CD4-positive, alpha-beta memory T cell (primary cell): ENCODE data around the gene SGTA. TPM values are rescaled to one million over a fixed set of nuclear protein-coding genes. Genes with fewer than 3 reads are reported as not detected.
"Not testable (repeated sequence)": the region's sequence is repeated elsewhere in the genome, so short reads cannot be mapped to it uniquely, and the experiment has no call there.

Experiments used
- CTCF ChIA-PET: fragments of 350-600 bp; sonication (Branson Sonifier 250); formaldehyde crosslinking; loops from one replicate; lab custom pipeline; 2021; ENCODE audit warnings: inconsistent platforms; ENCODE audit not compliant: partially characterized antibody; lab: Charles Lee
- POLR2A ChIA-PET: fragments of 350-600 bp; sonication (Branson Sonifier 250); formaldehyde crosslinking; loops from one replicate; lab custom pipeline; 2021; ENCODE audit not compliant: partially characterized antibody; lab: Charles Lee
- DNase-seq, 5 donors: peaks; one replicate each; pipeline versions ENCODE4 v3.0.0 to v3.0.0-alpha.2; 2020 to 2022; ENCODE audit warnings: mixed read lengths in 1 of 5
- H3K27ac ChIP-seq: one replicate; pipeline ENCODE4 v1.7.0; 2013; ENCODE audit warnings: low read depth, low read length
- H3K27me3 ChIP-seq: 2 replicates; pipeline ENCODE4 v1.7.0; 2013; ENCODE audit warnings: mild to moderate bottlenecking, low read length, moderate library complexity; ENCODE audit not compliant: insufficient read depth
- H3K36me3 ChIP-seq: 2 replicates; pipeline ENCODE4 v1.7.0; 2013; ENCODE audit warnings: mild to moderate bottlenecking, low read length, moderate library complexity; ENCODE audit not compliant: insufficient read depth
- H3K4me1 ChIP-seq: 2 replicates; pipeline ENCODE4 v1.7.0; 2013; ENCODE audit warnings: mild to moderate bottlenecking, low read length, moderate library complexity; ENCODE audit not compliant: insufficient read depth
- H3K4me3 ChIP-seq, 2 donors: one replicate each; pipeline ENCODE4 v1.7.0; 2013; ENCODE audit warnings: low read length in 2 of 2, mild to moderate bottlenecking in 1 of 2
- H3K9me3 ChIP-seq, 2 donors: one replicate each; pipeline ENCODE4 v1.7.0; 2013; ENCODE audit warnings: low read length in 2 of 2, control low read depth in 1 of 2; ENCODE audit not compliant: control insufficient read depth in 1 of 2
- H3K27ac Mint-ChIP-seq, 7 donors: one replicate each; pipeline ENCODE4 v1.8.0; 2020 to 2021; ENCODE audit warnings: mixed read lengths in 7 of 7, mild to moderate bottlenecking in 6 of 7, inconsistent platforms in 3 of 7, moderate library complexity in 3 of 7
- H3K27me3 Mint-ChIP-seq, 2 donors: one replicate each; pipeline ENCODE4 v1.8.0; 2020 to 2021; ENCODE audit warnings: mixed read lengths in 2 of 2
- H3K36me3 Mint-ChIP-seq, 2 donors: one replicate each; pipeline ENCODE4 v1.8.0; 2020 to 2021; ENCODE audit warnings: mixed read lengths in 2 of 2, inconsistent platforms in 1 of 2, mild to moderate bottlenecking in 1 of 2
- H3K4me1 Mint-ChIP-seq, 4 donors: one replicate each; pipeline ENCODE4 v1.8.0; 2020 to 2021; ENCODE audit warnings: mixed read lengths in 4 of 4, mild to moderate bottlenecking in 1 of 4
- H3K4me3 Mint-ChIP-seq, 8 donors: one replicate each; pipeline ENCODE4 v1.8.0; 2020 to 2021; ENCODE audit warnings: mixed read lengths in 8 of 8, mild to moderate bottlenecking in 7 of 8, moderate library complexity in 6 of 8, inconsistent platforms in 3 of 8
- H3K9me3 Mint-ChIP-seq, 8 donors: one replicate each; pipeline ENCODE4 v1.8.0; 2020 to 2021; ENCODE audit warnings: mixed read lengths in 8 of 8, mild to moderate bottlenecking in 5 of 8, inconsistent platforms in 3 of 8, moderate library complexity in 1 of 8
- intact Hi-C: fragments of 100-400 bp; cut with micrococcal nuclease; formaldehyde crosslinking; loops from one replicate; pipeline ENCODE4 v1.15.1; 2023
- polyA plus RNA-seq, 2 donors: library from polyadenylated mRNA; unstranded; fragments of 300-500 nt; fragmentation: Illumina TruSeq; gene quantifications; one replicate each; pipeline ENCODE4 v1.2.3, GENCODE V29; 2021
- total RNA-seq, 2 experiments: library from RNA; stranded (reverse); gene quantifications; one replicate each; pipeline ENCODE4 v1.2.3, GENCODE V29; 2021

The SGTA gene
- total and polyA plus RNA-seq, 4 experiments from 2014 or later: 27.7 to 37.8 (median 36.0) TPM

- no peak for DNase-seq
- Mint-ChIP-seq H3K9me3 (no peaks in the 10 kb centered on the region), H3K36me3 (peaks cover 20 to 26% of the 10 kb centered on the region in 2 donors), H3K4me1 (peaks cover 0 to 4% (median 0%) of the 10 kb centered on the region in 4 donors), H3K27ac (no peak overlapping the region), H3K27me3 (no peaks in the 10 kb centered on the region), H3K4me3 (no peak overlapping the region)
- CTCF ChIA-PET: no interaction called here
- no peak overlapping the region for H3K4me3 ChIP-seq
- H3K4me1 ChIP-seq: no peaks in the 10 kb centered on the region
- POLR2A ChIA-PET: no interaction called here
- H3K27me3 ChIP-seq: no peaks in the 10 kb centered on the region
- intact Hi-C loops: no loop called here
- H3K27ac ChIP-seq: no peak overlapping the region
- peaks cover 6% of the 10 kb centered on the region for H3K36me3 ChIP-seq
- no peaks in the 10 kb centered on the region for H3K9me3 ChIP-seq
These were observed 15.1 kb upstream of the SGTA start for GRCh38 chr19:2798158-2798685.

GRCh38 chr19:2797280-2797679 is 14.2 kb upstream of the SGTA start:
- intact Hi-C loops: no loop called here
- no peak overlapping the region for H3K4me3 Mint-ChIP-seq
- DNase-seq: no peak
- no peaks in the 10 kb centered on the region for H3K4me1 ChIP-seq
- ChIA-PET CTCF (interaction anchor here (0.5 kb wide), 1 partner anchor 76 kb away, joined by 4 read pairs; no protein-coding TSS in a partner anchor), POLR2A (no interaction called here)
- no peaks in the 10 kb centered on the region for H3K9me3 ChIP-seq
- H3K27ac ChIP-seq: no peak overlapping the region
- no peaks in the 10 kb centered on the region for H3K27me3 Mint-ChIP-seq
- no peaks in the 10 kb centered on the region for H3K27me3 ChIP-seq
- no peaks in the 10 kb centered on the region for H3K4me1 Mint-ChIP-seq
- H3K27ac Mint-ChIP-seq: no peak overlapping the region
- H3K9me3 Mint-ChIP-seq: no peaks in the 10 kb centered on the region
- H3K4me3 ChIP-seq: no peak overlapping the region
- H3K36me3 Mint-ChIP-seq: peaks cover 15 to 23% of the 10 kb centered on the region in 2 donors
- peaks cover 6% of the 10 kb centered on the region for H3K36me3 ChIP-seq

DNA sequence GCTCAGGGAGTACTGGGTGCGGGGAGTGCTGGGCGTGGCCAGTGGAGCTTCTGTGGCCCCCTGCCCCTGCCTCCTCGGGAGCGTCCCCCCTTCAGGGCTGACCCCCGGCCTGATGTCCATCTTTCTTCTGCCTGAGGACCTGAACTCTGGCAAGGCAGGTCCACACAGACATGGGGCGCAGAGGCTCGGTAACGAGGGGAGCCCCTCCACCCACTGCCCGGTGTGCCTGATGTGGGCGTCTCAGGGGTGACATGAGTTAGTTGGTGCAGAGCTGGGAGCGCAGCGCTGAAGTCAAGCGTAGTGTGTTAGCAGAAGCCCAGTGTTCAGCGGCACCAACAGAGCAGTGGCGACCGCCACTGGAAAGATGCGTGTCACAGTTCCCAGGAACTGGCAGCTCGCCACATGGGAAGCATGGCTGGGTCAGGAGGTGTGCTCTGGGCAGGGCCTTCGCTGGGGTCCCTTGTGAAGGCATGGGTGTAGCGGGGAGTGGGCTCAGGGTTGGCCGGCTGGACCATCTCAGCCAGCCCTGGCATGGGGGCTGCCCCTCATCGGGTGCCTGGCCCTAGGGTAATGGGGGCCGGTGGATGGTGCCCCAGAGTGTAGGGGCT is 13.7 kb upstream of the SGTA start:
- H3K36me3 Mint-ChIP-seq: peaks cover 12 to 21% of the 10 kb centered on the region in 2 donors

GRCh38 chr19:2795827-2796658 is 13.0 kb upstream of the SGTA start:
- Histone ChIP-seq H3K4me3 (no peak overlapping the region), H3K4me1 (no peaks in the 10 kb centered on the region), H3K27ac (no peak overlapping the region), H3K27me3 (no peaks in the 10 kb centered on the region), H3K9me3 (no peaks in the 10 kb centered on the region), H3K36me3 (peaks cover 3% of the 10 kb centered on the region)
- Mint-ChIP-seq H3K36me3 (peaks cover 11 to 21% of the 10 kb centered on the region in 2 donors), H3K27ac (no peak overlapping the region), H3K4me3 (peak overlapping the region in 1 of 8 donors; percentile 20), H3K9me3 (no peaks in the 10 kb centered on the region), H3K27me3 (no peaks in the 10 kb centered on the region), H3K4me1 (no peaks in the 10 kb centered on the region)
- intact Hi-C loops: no loop called here
- no peak for DNase-seq
- ChIA-PET CTCF (no interaction called here), POLR2A (no interaction called here)

More for the DNA sequence above, 13.7 kb upstream of the SGTA start:
- intact Hi-C loops: no loop called here
- Mint-ChIP-seq H3K27ac (no peak overlapping the region), H3K27me3 (no peaks in the 10 kb centered on the region), H3K4me3 (no peak overlapping the region), H3K9me3 (no peaks in the 10 kb centered on the region), H3K4me1 (no peaks in the 10 kb centered on the region)
- H3K9me3 ChIP-seq: no peaks in the 10 kb centered on the region
- H3K27ac ChIP-seq: no peak overlapping the region
- H3K36me3 ChIP-seq: peaks cover 4% of the 10 kb centered on the region
- H3K4me3 ChIP-seq: no peak overlapping the region
- no peaks in the 10 kb centered on the region for H3K27me3 ChIP-seq
- H3K4me1 ChIP-seq: no peaks in the 10 kb centered on the region
- DNase-seq: no peak
- ChIA-PET CTCF (no interaction called here), POLR2A (no interaction called here)

GRCh38 chr19:2793577-2793976 is 10.5 kb upstream of the SGTA start:
- Histone ChIP-seq H3K9me3 (no peaks in the 10 kb centered on the region), H3K27me3 (no peaks in the 10 kb centered on the region), H3K27ac (no peak overlapping the region), H3K4me1 (no peaks in the 10 kb centered on the region), H3K36me3 (peaks cover 3% of the 10 kb centered on the region), H3K4me3 (no peak overlapping the region)
- peaks cover 0 to 4% (median under 1%) of the 10 kb centered on the region in 4 donors for H3K4me1 Mint-ChIP-seq
- no peak overlapping the region for H3K27ac Mint-ChIP-seq
- POLR2A ChIA-PET: no interaction called here
- no peak for DNase-seq
- intact Hi-C loops: no loop called here
- peaks cover 8 to 15% of the 10 kb centered on the region in 2 donors for H3K36me3 Mint-ChIP-seq
- H3K4me3 Mint-ChIP-seq: no peak overlapping the region
- CTCF ChIA-PET: no interaction called here
- H3K27me3 Mint-ChIP-seq: no peaks in the 10 kb centered on the region
- no peaks in the 10 kb centered on the region for H3K9me3 Mint-ChIP-seq

DNA sequence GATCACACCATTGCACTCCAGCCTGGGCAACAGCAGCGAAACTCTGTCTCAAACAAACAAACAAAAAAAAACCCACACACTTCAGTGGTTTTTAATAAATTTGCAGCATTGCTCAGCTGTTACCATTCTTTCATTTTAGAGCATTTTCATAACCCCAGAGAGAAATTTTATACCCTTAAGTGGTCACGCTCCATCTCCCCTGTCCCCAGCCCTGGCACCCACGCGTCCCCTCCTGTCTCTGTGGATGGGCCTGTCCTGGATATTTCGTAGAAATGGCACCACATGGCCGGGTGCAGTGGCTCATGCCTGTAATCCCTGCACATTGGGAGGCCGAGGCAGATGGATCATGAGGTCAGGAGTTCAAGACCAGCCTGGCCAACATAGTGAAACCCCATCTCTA is 10.1 kb upstream of the SGTA start:
- Mint-ChIP-seq H3K36me3 (peaks cover 8 to 15% of the 10 kb centered on the region in 2 donors), H3K4me3 (no peak overlapping the region), H3K4me1 (peaks cover 0 to 4% (median under 1%) of the 10 kb centered on the region in 4 donors), H3K27ac (peak overlapping the region in 1 of 7 donors; percentile 12), H3K27me3 (no peaks in the 10 kb centered on the region), H3K9me3 (no peaks in the 10 kb centered on the region)
- intact Hi-C loops: no loop called here
- DNase-seq: no peak
- H3K36me3 ChIP-seq: peaks cover 3% of the 10 kb centered on the region
- H3K27ac ChIP-seq: no peak overlapping the region
- no peak overlapping the region for H3K4me3 ChIP-seq
- no peaks in the 10 kb centered on the region for H3K4me1 ChIP-seq
- H3K9me3 ChIP-seq: no peaks in the 10 kb centered on the region
- POLR2A ChIA-PET: no interaction called here
- no peaks in the 10 kb centered on the region for H3K27me3 ChIP-seq
- CTCF ChIA-PET: no interaction called here

DNA sequence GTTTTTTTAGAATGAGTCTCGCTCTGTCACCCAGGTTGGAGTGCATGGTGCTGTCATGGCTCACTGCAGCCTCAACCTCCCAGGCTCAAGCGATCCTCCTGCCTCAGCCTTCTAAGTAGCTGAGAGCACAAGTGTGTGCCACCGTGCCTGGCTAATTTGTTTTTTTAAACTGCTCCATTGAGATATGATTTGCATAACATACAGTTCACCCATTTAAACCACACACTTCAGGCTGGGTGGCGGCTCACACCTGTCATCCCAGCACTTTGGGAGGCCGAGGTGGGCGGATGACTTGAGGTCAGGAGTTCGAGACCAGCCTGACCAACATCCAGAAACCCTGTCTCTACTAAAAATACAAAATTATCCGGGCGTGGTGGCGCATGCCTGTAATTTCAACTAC is 9.6 kb upstream of the SGTA start:
- H3K9me3 Mint-ChIP-seq, intact Hi-C loops: not testable (repeated sequence)
- peak overlapping the region in 1 of 7 donors; percentile 12 for H3K27ac Mint-ChIP-seq

More for the DNA sequence above, 9.6 kb upstream of the SGTA start:
- POLR2A ChIA-PET, H3K4me3 Mint-ChIP-seq, H3K36me3 ChIP-seq, DNase-seq, H3K4me1 ChIP-seq, CTCF ChIA-PET, H3K27me3 Mint-ChIP-seq, H3K4me3 ChIP-seq, H3K27ac ChIP-seq, H3K27me3 ChIP-seq, H3K9me3 ChIP-seq, H3K4me1 Mint-ChIP-seq: not testable (repeated sequence)
- peaks cover 8 to 15% of the 10 kb centered on the region in 2 donors for H3K36me3 Mint-ChIP-seq
